ENCODE data around the gene RORC.

Gene RORC

GRCh38 chr1:151815716-151816327 is 15.8 kb downstream of the RORC start:
- no peak for DNase-seq (ENCODE audit: low read depth)
- H3K4me3 ChIP-seq (ENCODE audit: low read depth, low read length): no peak overlapping the region
- TF ChIP-seq CTCF (IDR thresholded peaks at IDR 0.05; ENCODE audit: control insufficient read depth, extremely low read depth, insufficient read depth): no peak

- H3K4me3 ChIP-seq (ENCODE audit: low read depth, low read length): no peak overlapping the region
- no peak for DNase-seq (ENCODE audit: low read depth)
Measured at GRCh38 chr1:151814971-151815545, 16.5 kb downstream of the RORC start.

GRCh38 chr1:151814426-151814825 is 17.2 kb downstream of the RORC start:
- no peak for DNase-seq (ENCODE audit: low read depth)
- H3K4me3 ChIP-seq (ENCODE audit: low read depth, low read length): no peak overlapping the region
- TF ChIP-seq CTCF (IDR thresholded peaks at IDR 0.05; ENCODE audit: control insufficient read depth, extremely low read depth, insufficient read depth): no peak

More at GRCh38 chr1:151814971-151815545, 16.5 kb downstream of the RORC start:
- TF ChIP-seq CTCF (IDR thresholded peaks at IDR 0.05; ENCODE audit: control insufficient read depth, extremely low read depth, insufficient read depth): no peak

GRCh38 chr1:151813271-151813977 is 18.2 kb downstream of the RORC start:
- no peak for TF ChIP-seq CTCF (IDR thresholded peaks at IDR 0.05; ENCODE audit: control insufficient read depth, extremely low read depth, insufficient read depth)
- no peak overlapping the region for H3K4me3 ChIP-seq (ENCODE audit: low read depth, low read length)
- DNase-seq (ENCODE audit: low read depth): no peak

- H3K4me3 ChIP-seq (ENCODE audit: low read depth, low read length): no peak overlapping the region
- no peak for DNase-seq (ENCODE audit: low read depth)
- no peak for TF ChIP-seq CTCF (IDR thresholded peaks at IDR 0.05; ENCODE audit: control insufficient read depth, extremely low read depth, insufficient read depth)
Measured at GRCh38 chr1:151811181-151811580, 20.4 kb downstream of the RORC start.

GRCh38 chr1:151809985-151810556 is 21.5 kb downstream of the RORC start:
- no peak overlapping the region for H3K4me3 ChIP-seq (ENCODE audit: low read depth, low read length)
- no peak for TF ChIP-seq CTCF (IDR thresholded peaks at IDR 0.05; ENCODE audit: control insufficient read depth, extremely low read depth, insufficient read depth)
- no peak for DNase-seq (ENCODE audit: low read depth)
